GM12878 (cell line): ENCODE results near the gene UBAP2.

Experiments
- BHLHE40 ChIP-seq, 2 experiments: fragments of 450-650 bp in 1 of 2; IDR thresholded peaks; 2 replicates each; pipeline ENCODE4 v1.6.1; 2011 to 2017; ENCODE audit warnings: low read depth in 2 of 2, borderline replicate concordance in 1 of 2, improper control_type of control experiment in 1 of 2, low read length in 1 of 2, mild to moderate bottlenecking in 1 of 2
- CHD2 ChIP-seq: IDR thresholded peaks from 2 replicates; pipeline ENCODE4 v1.6.1; 2011; ENCODE audit warnings: low read depth, low read length, improper control_type of control experiment, borderline replicate concordance
- CTCF ChIP-seq, 3 experiments: IDR thresholded peaks in 2 of 3; conservative IDR thresholded peaks in 1 of 3; 2 replicates each; pipeline ENCODE4 v1.5.1; 2011; ENCODE audit warnings: low read depth in 3 of 3, low read length in 3 of 3, mild to moderate bottlenecking in 3 of 3, control low read depth in 2 of 3, moderate library complexity in 2 of 3, inconsistent platforms in 1 of 3, mixed read lengths in 1 of 3; ENCODE audit not compliant: control insufficient read depth in 2 of 3, insufficient read depth in 1 of 3; ENCODE audit errors: extremely low read depth in 1 of 3
- NFYB ChIP-seq: IDR thresholded peaks from 2 replicates; pipeline ENCODE4 v1.6.1; 2011; ENCODE audit warnings: low read depth, mild to moderate bottlenecking, low read length, improper control_type of control experiment, moderate library complexity; ENCODE audit not compliant: insufficient read depth
- POLR2A ChIP-seq: IDR thresholded peaks from 2 replicates; pipeline ENCODE4 v1.6.1; 2011; ENCODE audit warnings: low read depth, mild to moderate bottlenecking, low read length
- POLR2AphosphoS5 ChIP-seq: IDR thresholded peaks from 2 replicates; pipeline ENCODE4 v1.6.1; 2011; ENCODE audit warnings: mild to moderate bottlenecking, low read length, inconsistent platforms
- POU2F2 ChIP-seq: IDR thresholded peaks from 3 replicates; pipeline ENCODE4 v1.6.1; 2011; ENCODE audit warnings: low read depth, mild to moderate bottlenecking, low read length, borderline replicate concordance
- SPI1 ChIP-seq: IDR thresholded peaks from 2 replicates; pipeline ENCODE4 v1.6.1; 2011; ENCODE audit warnings: low read depth, mild to moderate bottlenecking, low read length, moderate library complexity, borderline replicate concordance; ENCODE audit not compliant: insufficient read depth
- SREBF2 ChIP-seq: IDR thresholded peaks from 2 replicates; pipeline ENCODE4 v1.6.1; 2012; ENCODE audit warnings: mild to moderate bottlenecking, low read length
- TAF1 ChIP-seq: IDR thresholded peaks from 2 replicates; pipeline ENCODE4 v1.6.1; 2011; ENCODE audit warnings: mild to moderate bottlenecking, low read depth, low read length, borderline replicate concordance
- TF ChIP-seq, protein P1 (sequence below): fragments of 450-650 bp; IDR thresholded peaks from 2 replicates; pipeline ENCODE4 v1.6.1; 2017; ENCODE audit warnings: mild to moderate bottlenecking, moderate library complexity

- TF ChIP-seq CTCF (IDR thresholded peaks at IDR 0.05 in 2 of 3, conservative IDR thresholded peaks at IDR 0.05 in 1 of 3; ENCODE audit: control insufficient read depth in 2 of 3, extremely low read depth in 1 of 3, insufficient read depth in 1 of 3, low read depth in 3 of 3, low read length in 3 of 3) (no peak), NFYB (no peak), BHLHE40 (IDR thresholded peaks at IDR 0.05; ENCODE audit: borderline replicate concordance in 1 of 2, low read depth in 2 of 2, low read length in 1 of 2) (no peak), CHD2 (no peak), POLR2AphosphoS5 (no peak), TAF1 (no peak), POU2F2 (no peak), POLR2A (no peak), SPI1 (no peak), SREBF2 (no peak)
- TF ChIP-seq, protein P1, sequence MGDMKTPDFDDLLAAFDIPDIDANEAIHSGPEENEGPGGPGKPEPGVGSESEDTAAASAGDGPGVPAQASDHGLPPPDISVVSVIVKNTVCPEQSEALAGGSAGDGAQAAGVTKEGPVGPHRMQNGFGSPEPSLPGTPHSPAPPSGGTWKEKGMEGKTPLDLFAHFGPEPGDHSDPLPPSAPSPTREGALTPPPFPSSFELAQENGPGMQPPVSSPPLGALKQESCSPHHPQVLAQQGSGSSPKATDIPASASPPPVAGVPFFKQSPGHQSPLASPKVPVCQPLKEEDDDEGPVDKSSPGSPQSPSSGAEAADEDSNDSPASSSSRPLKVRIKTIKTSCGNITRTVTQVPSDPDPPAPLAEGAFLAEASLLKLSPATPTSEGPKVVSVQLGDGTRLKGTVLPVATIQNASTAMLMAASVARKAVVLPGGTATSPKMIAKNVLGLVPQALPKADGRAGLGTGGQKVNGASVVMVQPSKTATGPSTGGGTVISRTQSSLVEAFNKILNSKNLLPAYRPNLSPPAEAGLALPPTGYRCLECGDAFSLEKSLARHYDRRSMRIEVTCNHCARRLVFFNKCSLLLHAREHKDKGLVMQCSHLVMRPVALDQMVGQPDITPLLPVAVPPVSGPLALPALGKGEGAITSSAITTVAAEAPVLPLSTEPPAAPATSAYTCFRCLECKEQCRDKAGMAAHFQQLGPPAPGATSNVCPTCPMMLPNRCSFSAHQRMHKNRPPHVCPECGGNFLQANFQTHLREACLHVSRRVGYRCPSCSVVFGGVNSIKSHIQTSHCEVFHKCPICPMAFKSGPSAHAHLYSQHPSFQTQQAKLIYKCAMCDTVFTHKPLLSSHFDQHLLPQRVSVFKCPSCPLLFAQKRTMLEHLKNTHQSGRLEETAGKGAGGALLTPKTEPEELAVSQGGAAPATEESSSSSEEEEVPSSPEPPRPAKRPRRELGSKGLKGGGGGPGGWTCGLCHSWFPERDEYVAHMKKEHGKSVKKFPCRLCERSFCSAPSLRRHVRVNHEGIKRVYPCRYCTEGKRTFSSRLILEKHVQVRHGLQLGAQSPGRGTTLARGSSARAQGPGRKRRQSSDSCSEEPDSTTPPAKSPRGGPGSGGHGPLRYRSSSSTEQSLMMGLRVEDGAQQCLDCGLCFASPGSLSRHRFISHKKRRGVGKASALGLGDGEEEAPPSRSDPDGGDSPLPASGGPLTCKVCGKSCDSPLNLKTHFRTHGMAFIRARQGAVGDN = no peak
Observed at GRCh38 chr9:33992632-33993031, 56.1 kb downstream of the UBAP2 start.
